Measurements from ENCODE around the gene NCOA5.

The NCOA5 gene

GRCh38 chr20:46013829-46014516, 75.8 kb downstream of the NCOA5 start:
- Histone ChIP-seq H3K36me3 (ENCODE audit: control insufficient read depth, insufficient read depth, low read length) (no peaks in the 10 kb centered on the region), H3K27ac (ENCODE audit: low read depth, low read length, severe bottlenecking) (no peak overlapping the region), H3K4me3 (ENCODE audit: extremely low read depth, insufficient read depth, low read length, poor library complexity, severe bottlenecking) (peak overlapping the region; percentile 25), H3K4me1 (ENCODE audit: control insufficient read depth, insufficient read depth, low read length, poor library complexity, severe bottlenecking) (peaks cover 5% of the 10 kb centered on the region), H3K9me3 (ENCODE audit: control insufficient read depth, low read length) (no peaks in the 10 kb centered on the region)
- WGBS, 2 experiments (ENCODE audit: insufficient coverage in 2 of 2) = 1 to 2% methylated on average over 52 to 53 of the region's 67 CpGs

GRCh38 chr20:46013322-46013828, 76.4 kb downstream of the NCOA5 start:
- 27 to 48% methylated on average over 15 to 25 of the region's 29 CpGs for WGBS, 2 experiments (ENCODE audit: insufficient coverage in 2 of 2)
- peaks cover 11% of the 10 kb centered on the region for H3K4me1 ChIP-seq (ENCODE audit: control insufficient read depth, insufficient read depth, low read length, poor library complexity, severe bottlenecking)
- H3K9me3 ChIP-seq (ENCODE audit: control insufficient read depth, low read length) = no peaks in the 10 kb centered on the region
- no peaks in the 10 kb centered on the region for H3K36me3 ChIP-seq (ENCODE audit: control insufficient read depth, insufficient read depth, low read length)
- H3K4me3 ChIP-seq (ENCODE audit: extremely low read depth, insufficient read depth, low read length, poor library complexity, severe bottlenecking) = peak overlapping the region; percentile 25
- no peak overlapping the region for H3K27ac ChIP-seq (ENCODE audit: low read depth, low read length, severe bottlenecking)

- Histone ChIP-seq H3K36me3 (ENCODE audit: control insufficient read depth, insufficient read depth, low read length) (no peaks in the 10 kb centered on the region), H3K27ac (ENCODE audit: low read depth, low read length, severe bottlenecking) (no peak overlapping the region), H3K9me3 (ENCODE audit: control insufficient read depth, low read length) (no peaks in the 10 kb centered on the region), H3K4me1 (ENCODE audit: control insufficient read depth, insufficient read depth, low read length, poor library complexity, severe bottlenecking) (peaks cover 11% of the 10 kb centered on the region), H3K4me3 (ENCODE audit: extremely low read depth, insufficient read depth, low read length, poor library complexity, severe bottlenecking) (no peak overlapping the region)
- 84 to 86% methylated on average over 6 to 8 of the region's 10 CpGs for WGBS, 2 experiments (ENCODE audit: insufficient coverage in 2 of 2)
These were observed 76.8 kb downstream of the NCOA5 start for GRCh38 chr20:46012921-46013320.

GRCh38 chr20:46011631-46012482, 77.9 kb downstream of the NCOA5 start:
- WGBS, 2 experiments (ENCODE audit: insufficient coverage in 2 of 2) = 92% methylated on average over 40 to 50 of the region's 57 CpGs
- no peak overlapping the region for H3K4me3 ChIP-seq (ENCODE audit: extremely low read depth, insufficient read depth, low read length, poor library complexity, severe bottlenecking)

More at GRCh38 chr20:46011631-46012482, 77.9 kb downstream of the NCOA5 start:
- Histone ChIP-seq H3K27ac (ENCODE audit: low read depth, low read length, severe bottlenecking) (no peak overlapping the region), H3K36me3 (ENCODE audit: control insufficient read depth, insufficient read depth, low read length) (no peaks in the 10 kb centered on the region), H3K4me1 (ENCODE audit: control insufficient read depth, insufficient read depth, low read length, poor library complexity, severe bottlenecking) (peaks cover 11% of the 10 kb centered on the region), H3K9me3 (ENCODE audit: control insufficient read depth, low read length) (no peaks in the 10 kb centered on the region)

Measured in mesodermal cell (in vitro differentiated cells).